ENCODE measurements around the gene TBX4.

The TBX4 gene

GRCh38 chr17:61467416-61468262, 15.4 kb downstream of the TBX4 start:
- Histone ChIP-seq H3K9me3 (ENCODE audit: control insufficient read depth in 2 of 2, low read length in 2 of 2) (no peaks in the 10 kb centered on the region), H3K4me3 (ENCODE audit: low read length in 2 of 2) (no peak overlapping the region), H3K4me1 (ENCODE audit: control insufficient read depth in 2 of 2, insufficient read depth in 2 of 2, low read length in 2 of 2) (peaks cover 5 to 8% of the 10 kb centered on the region in 2 donors), H3K27me3 (ENCODE audit: control insufficient read depth in 2 of 2, insufficient read depth in 2 of 2, low read length in 2 of 2) (peaks cover 0 to 6% of the 10 kb centered on the region in 2 donors), H3K27ac (ENCODE audit: low read depth in 2 of 2, low read length in 2 of 2) (no peak overlapping the region), H3K36me3 (ENCODE audit: control insufficient read depth in 2 of 2, insufficient read depth in 2 of 2, low read length in 2 of 2) (no peaks in the 10 kb centered on the region), H3K9ac (ENCODE audit: low read depth in 1 of 2, low read length in 2 of 2) (no peak overlapping the region)

GRCh38 chr17:61468263-61468907, 16.2 kb downstream of the TBX4 start:
- H3K9ac ChIP-seq (ENCODE audit: low read depth in 1 of 2, low read length in 2 of 2): no peak overlapping the region
- no peak overlapping the region for H3K4me3 ChIP-seq (ENCODE audit: low read length in 2 of 2)
- no peaks in the 10 kb centered on the region for H3K9me3 ChIP-seq (ENCODE audit: control insufficient read depth in 2 of 2, low read length in 2 of 2)
- H3K27me3 ChIP-seq (ENCODE audit: control insufficient read depth in 2 of 2, insufficient read depth in 2 of 2, low read length in 2 of 2): no peaks in the 10 kb centered on the region
- no peak overlapping the region for H3K27ac ChIP-seq (ENCODE audit: low read depth in 2 of 2, low read length in 2 of 2)
- peaks cover under 1 to 5% of the 10 kb centered on the region in 2 donors for H3K4me1 ChIP-seq (ENCODE audit: control insufficient read depth in 2 of 2, insufficient read depth in 2 of 2, low read length in 2 of 2)
- no peaks in the 10 kb centered on the region for H3K36me3 ChIP-seq (ENCODE audit: control insufficient read depth in 2 of 2, insufficient read depth in 2 of 2, low read length in 2 of 2)

- Histone ChIP-seq H3K36me3 (ENCODE audit: control insufficient read depth in 2 of 2, insufficient read depth in 2 of 2, low read length in 2 of 2) (no peaks in the 10 kb centered on the region), H3K27ac (ENCODE audit: low read depth in 2 of 2, low read length in 2 of 2) (no peak overlapping the region), H3K27me3 (ENCODE audit: control insufficient read depth in 2 of 2, insufficient read depth in 2 of 2, low read length in 2 of 2) (no peaks in the 10 kb centered on the region), H3K4me1 (ENCODE audit: control insufficient read depth in 2 of 2, insufficient read depth in 2 of 2, low read length in 2 of 2) (peaks cover 0 to 5% of the 10 kb centered on the region in 2 donors), H3K4me3 (ENCODE audit: low read length in 2 of 2) (no peak overlapping the region), H3K9me3 (ENCODE audit: control insufficient read depth in 2 of 2, low read length in 2 of 2) (no peaks in the 10 kb centered on the region), H3K9ac (ENCODE audit: low read depth in 1 of 2, low read length in 2 of 2) (no peak overlapping the region)
Measured at GRCh38 chr17:61469474-61469873, 17.3 kb downstream of the TBX4 start.

- no peak overlapping the region for H3K9ac ChIP-seq (ENCODE audit: low read depth in 1 of 2, low read length in 2 of 2)
- H3K4me3 ChIP-seq (ENCODE audit: low read length in 2 of 2): no peak overlapping the region
- peaks cover 0 to 5% of the 10 kb centered on the region in 2 donors for H3K4me1 ChIP-seq (ENCODE audit: control insufficient read depth in 2 of 2, insufficient read depth in 2 of 2, low read length in 2 of 2)
- no peaks in the 10 kb centered on the region for H3K36me3 ChIP-seq (ENCODE audit: control insufficient read depth in 2 of 2, insufficient read depth in 2 of 2, low read length in 2 of 2)
- no peak overlapping the region for H3K27ac ChIP-seq (ENCODE audit: low read depth in 2 of 2, low read length in 2 of 2)
- no peaks in the 10 kb centered on the region for H3K9me3 ChIP-seq (ENCODE audit: control insufficient read depth in 2 of 2, low read length in 2 of 2)
- no peaks in the 10 kb centered on the region for H3K27me3 ChIP-seq (ENCODE audit: control insufficient read depth in 2 of 2, insufficient read depth in 2 of 2, low read length in 2 of 2)
Measured at GRCh38 chr17:61469949-61470348, 17.7 kb downstream of the TBX4 start.

- H3K9ac ChIP-seq (ENCODE audit: low read depth in 1 of 2, low read length in 2 of 2): no peak overlapping the region
- H3K4me1 ChIP-seq (ENCODE audit: control insufficient read depth in 2 of 2, insufficient read depth in 2 of 2, low read length in 2 of 2): peaks cover 0 to 5% of the 10 kb centered on the region in 2 donors
- H3K27ac ChIP-seq (ENCODE audit: low read depth in 2 of 2, low read length in 2 of 2): no peak overlapping the region
- H3K4me3 ChIP-seq (ENCODE audit: low read length in 2 of 2): no peak overlapping the region
- H3K27me3 ChIP-seq (ENCODE audit: control insufficient read depth in 2 of 2, insufficient read depth in 2 of 2, low read length in 2 of 2): no peaks in the 10 kb centered on the region
- no peaks in the 10 kb centered on the region for H3K9me3 ChIP-seq (ENCODE audit: control insufficient read depth in 2 of 2, low read length in 2 of 2)
- no peaks in the 10 kb centered on the region for H3K36me3 ChIP-seq (ENCODE audit: control insufficient read depth in 2 of 2, insufficient read depth in 2 of 2, low read length in 2 of 2)
Measured at GRCh38 chr17:61470530-61471136, 18.4 kb downstream of the TBX4 start.

- Histone ChIP-seq H3K27ac (ENCODE audit: low read depth in 2 of 2, low read length in 2 of 2) (no peak overlapping the region), H3K9ac (ENCODE audit: low read depth in 1 of 2, low read length in 2 of 2) (no peak overlapping the region), H3K4me3 (ENCODE audit: low read length in 2 of 2) (no peak overlapping the region), H3K27me3 (ENCODE audit: control insufficient read depth in 2 of 2, insufficient read depth in 2 of 2, low read length in 2 of 2) (no peaks in the 10 kb centered on the region), H3K36me3 (ENCODE audit: control insufficient read depth in 2 of 2, insufficient read depth in 2 of 2, low read length in 2 of 2) (no peaks in the 10 kb centered on the region), H3K9me3 (ENCODE audit: control insufficient read depth in 2 of 2, low read length in 2 of 2) (no peaks in the 10 kb centered on the region), H3K4me1 (ENCODE audit: control insufficient read depth in 2 of 2, insufficient read depth in 2 of 2, low read length in 2 of 2) (peaks cover 0 to 5% of the 10 kb centered on the region in 2 donors)
Measured at GRCh38 chr17:61474235-61474927, 22.2 kb downstream of the TBX4 start.

- H3K27me3 ChIP-seq (ENCODE audit: control insufficient read depth in 2 of 2, insufficient read depth in 2 of 2, low read length in 2 of 2): no peaks in the 10 kb centered on the region
- no peak overlapping the region for H3K4me3 ChIP-seq (ENCODE audit: low read length in 2 of 2)
- no peaks in the 10 kb centered on the region for H3K9me3 ChIP-seq (ENCODE audit: control insufficient read depth in 2 of 2, low read length in 2 of 2)
- H3K36me3 ChIP-seq (ENCODE audit: control insufficient read depth in 2 of 2, insufficient read depth in 2 of 2, low read length in 2 of 2): no peaks in the 10 kb centered on the region
- H3K9ac ChIP-seq (ENCODE audit: low read depth in 1 of 2, low read length in 2 of 2): no peak overlapping the region
- H3K27ac ChIP-seq (ENCODE audit: low read depth in 2 of 2, low read length in 2 of 2): no peak overlapping the region
- peaks cover 0 to 5% of the 10 kb centered on the region in 2 donors for H3K4me1 ChIP-seq (ENCODE audit: control insufficient read depth in 2 of 2, insufficient read depth in 2 of 2, low read length in 2 of 2)
Measured at GRCh38 chr17:61474934-61475333, 22.7 kb downstream of the TBX4 start.

GRCh38 chr17:61475726-61476125, 23.5 kb downstream of the TBX4 start:
- Histone ChIP-seq H3K9ac (ENCODE audit: low read depth in 1 of 2, low read length in 2 of 2) (no peak overlapping the region), H3K4me3 (ENCODE audit: low read length in 2 of 2) (no peak overlapping the region), H3K4me1 (ENCODE audit: control insufficient read depth in 2 of 2, insufficient read depth in 2 of 2, low read length in 2 of 2) (peaks cover 0 to 3% of the 10 kb centered on the region in 2 donors), H3K27ac (ENCODE audit: low read depth in 2 of 2, low read length in 2 of 2) (no peak overlapping the region), H3K9me3 (ENCODE audit: control insufficient read depth in 2 of 2, low read length in 2 of 2) (no peaks in the 10 kb centered on the region), H3K36me3 (ENCODE audit: control insufficient read depth in 2 of 2, insufficient read depth in 2 of 2, low read length in 2 of 2) (no peaks in the 10 kb centered on the region), H3K27me3 (ENCODE audit: control insufficient read depth in 2 of 2, insufficient read depth in 2 of 2, low read length in 2 of 2) (no peaks in the 10 kb centered on the region)

GRCh38 chr17:61476476-61477203, 24.4 kb downstream of the TBX4 start:
- H3K27ac ChIP-seq (ENCODE audit: low read depth in 2 of 2, low read length in 2 of 2): no peak overlapping the region
- H3K4me3 ChIP-seq (ENCODE audit: low read length in 2 of 2): no peak overlapping the region
- no peaks in the 10 kb centered on the region for H3K36me3 ChIP-seq (ENCODE audit: control insufficient read depth in 2 of 2, insufficient read depth in 2 of 2, low read length in 2 of 2)
- H3K9me3 ChIP-seq (ENCODE audit: control insufficient read depth in 2 of 2, low read length in 2 of 2): no peaks in the 10 kb centered on the region
- no peaks in the 10 kb centered on the region for H3K27me3 ChIP-seq (ENCODE audit: control insufficient read depth in 2 of 2, insufficient read depth in 2 of 2, low read length in 2 of 2)
- H3K9ac ChIP-seq (ENCODE audit: low read depth in 1 of 2, low read length in 2 of 2): no peak overlapping the region
- no peaks in the 10 kb centered on the region for H3K4me1 ChIP-seq (ENCODE audit: control insufficient read depth in 2 of 2, insufficient read depth in 2 of 2, low read length in 2 of 2)

Data from mucosa of rectum (tissue), 2 donors.